Measurements from ENCODE around the gene DCDC2C.

DCDC2C gene

GRCh38 chr2:3876685-3877084 lies 173.3 kb downstream of the DCDC2C start:
- TF ChIP-seq REST (IDR thresholded peaks at IDR 0.05; ENCODE audit: insufficient read depth in 1 of 2, low read depth in 2 of 2, low read length in 2 of 2) (no peak), POLR2AphosphoS5 (IDR thresholded peaks at IDR 0.05; ENCODE audit: low read depth, low read length) (no peak), TAF1 (IDR thresholded peaks at IDR 0.05; ENCODE audit: borderline replicate concordance, insufficient read depth, low read length) (no peak), SIN3A (IDR thresholded peaks at IDR 0.05; ENCODE audit: borderline replicate concordance, insufficient read depth, low read length) (no peak), FOXP2 (optimal IDR thresholded peaks at IDR 0.05; ENCODE audit: borderline replicate concordance, extremely low read depth, extremely low read length, insufficient read depth) (no peak)

GRCh38 chr2:3885629-3886628 lies 182.6 kb downstream of the DCDC2C start:
- TF ChIP-seq TAF1 (IDR thresholded peaks at IDR 0.05; ENCODE audit: borderline replicate concordance, insufficient read depth, low read length) (no peak), SIN3A (IDR thresholded peaks at IDR 0.05; ENCODE audit: borderline replicate concordance, insufficient read depth, low read length) (no peak), POLR2AphosphoS5 (IDR thresholded peaks at IDR 0.05; ENCODE audit: low read depth, low read length) (no peak), FOXP2 (optimal IDR thresholded peaks at IDR 0.05; ENCODE audit: borderline replicate concordance, extremely low read depth, extremely low read length, insufficient read depth) (no peak), REST (IDR thresholded peaks at IDR 0.05; ENCODE audit: insufficient read depth in 1 of 2, low read depth in 2 of 2, low read length in 2 of 2) (no peak)

GRCh38 chr2:3895021-3895420 lies 191.6 kb downstream of the DCDC2C start:
- TF ChIP-seq TAF1 (IDR thresholded peaks at IDR 0.05; ENCODE audit: borderline replicate concordance, insufficient read depth, low read length) (no peak), FOXP2 (optimal IDR thresholded peaks at IDR 0.05; ENCODE audit: borderline replicate concordance, extremely low read depth, extremely low read length, insufficient read depth) (no peak), SIN3A (IDR thresholded peaks at IDR 0.05; ENCODE audit: borderline replicate concordance, insufficient read depth, low read length) (no peak), POLR2AphosphoS5 (IDR thresholded peaks at IDR 0.05; ENCODE audit: low read depth, low read length) (no peak), REST (IDR thresholded peaks at IDR 0.05; ENCODE audit: insufficient read depth in 1 of 2, low read depth in 2 of 2, low read length in 2 of 2) (no peak)

Data from PFSK-1 (cell line).